Measurements from ENCODE around the gene WDCP.
"Not testable (repeated sequence)": the region's sequence is repeated elsewhere in the genome, so short reads cannot be mapped to it uniquely, and the experiment has no call there.

The WDCP gene

GRCh38 chr2:24045511-24046508 lies 1.4 kb downstream of the WDCP start:
- ChIA-PET CTCF (interaction anchor here (0.6 kb wide), 2 partner anchors 105 to 119 kb away, joined by 3 to 5 read pairs; partner anchors contain the start of gene ATAD2B), POLR2A (ENCODE audit: low non-redundant PET) (no interaction called here)
- TF ChIP-seq CTCF (conservative IDR thresholded peaks at IDR 0.05; ENCODE audit: low read depth): no peak
- DNase-seq (ENCODE audit: low spot score): no peak
- H3K27ac ChIP-seq: no peak overlapping the region

- H3K27ac ChIP-seq; DNase-seq (ENCODE audit: low spot score); CTCF ChIA-PET: not testable (repeated sequence)
- POLR2A ChIA-PET (ENCODE audit: low non-redundant PET): interaction anchor here (0.7 kb wide), 1 partner anchor 68 kb away, joined by 7 read pairs; no protein-coding TSS in a partner anchor
Measured at GRCh38 chr2:24043133-24043532, 4.1 kb downstream of the WDCP start.

GRCh38 chr2:24040511-24040910 lies 6.7 kb downstream of the WDCP start:
- CTCF ChIA-PET: interaction anchor here (0.6 kb wide), 1 partner anchor 15 kb away, joined by 3 read pairs; no protein-coding TSS in a partner anchor
- POLR2A ChIA-PET (ENCODE audit: low non-redundant PET): no interaction called here
- DNase-seq (ENCODE audit: low spot score): no peak

GRCh38 chr2:24038786-24039499 lies 8.2 kb downstream of the WDCP start:
- no peak for TF ChIP-seq CTCF (conservative IDR thresholded peaks at IDR 0.05; ENCODE audit: low read depth)
- no peak for DNase-seq (ENCODE audit: low spot score)
- CTCF ChIA-PET: no interaction called here
- POLR2A ChIA-PET (ENCODE audit: low non-redundant PET): no interaction called here
- no peak overlapping the region for H3K27ac ChIP-seq

More at GRCh38 chr2:24040511-24040910, 6.7 kb downstream of the WDCP start:
- TF ChIP-seq CTCF (conservative IDR thresholded peaks at IDR 0.05; ENCODE audit: low read depth): no peak
- no peak overlapping the region for H3K27ac ChIP-seq

- no peak overlapping the region for H3K27ac ChIP-seq
- ChIA-PET CTCF (no interaction called here), POLR2A (ENCODE audit: low non-redundant PET) (no interaction called here)
- no peak for TF ChIP-seq CTCF (conservative IDR thresholded peaks at IDR 0.05; ENCODE audit: low read depth)
- no peak for DNase-seq (ENCODE audit: low spot score)
Measured at GRCh38 chr2:24026233-24026632, 21.0 kb downstream of the WDCP start.

GRCh38 chr2:24024996-24025663 lies 22.1 kb downstream of the WDCP start:
- ChIA-PET POLR2A (ENCODE audit: low non-redundant PET) (no interaction called here), CTCF (interaction anchor here (0.6 kb wide), 1 partner anchor 53 kb away, joined by 6 read pairs; no protein-coding TSS in a partner anchor)
- no peak for TF ChIP-seq CTCF (conservative IDR thresholded peaks at IDR 0.05; ENCODE audit: low read depth)
- H3K27ac ChIP-seq: no peak overlapping the region
- DNase-seq (ENCODE audit: low spot score): no peak
